GM21526 (cell line): ENCODE results near the gene CACNA2D2.
"Not testable (repeated sequence)": the region's sequence is repeated elsewhere in the genome, so short reads cannot be mapped to it uniquely, and the experiment has no call there.

Experiments
- ATAC-seq: cut with Tn5 transposase; IDR thresholded peaks from one replicate; pipeline ENCODE4 v1.9.1; 2021; ENCODE audit warnings: moderate library complexity; ENCODE audit not compliant: unreplicated experiment, low FRiP score

CACNA2D2 gene

GRCh38 chr3:50530001-50530970 is 26.9 kb upstream of the CACNA2D2 start:
- no peak for ATAC-seq

- ATAC-seq: no peak
Measured at GRCh38 chr3:50525987-50526386, 22.6 kb upstream of the CACNA2D2 start.

- ATAC-seq: no peak
Measured at GRCh38 chr3:50525191-50525910, 21.9 kb upstream of the CACNA2D2 start.

DNA sequence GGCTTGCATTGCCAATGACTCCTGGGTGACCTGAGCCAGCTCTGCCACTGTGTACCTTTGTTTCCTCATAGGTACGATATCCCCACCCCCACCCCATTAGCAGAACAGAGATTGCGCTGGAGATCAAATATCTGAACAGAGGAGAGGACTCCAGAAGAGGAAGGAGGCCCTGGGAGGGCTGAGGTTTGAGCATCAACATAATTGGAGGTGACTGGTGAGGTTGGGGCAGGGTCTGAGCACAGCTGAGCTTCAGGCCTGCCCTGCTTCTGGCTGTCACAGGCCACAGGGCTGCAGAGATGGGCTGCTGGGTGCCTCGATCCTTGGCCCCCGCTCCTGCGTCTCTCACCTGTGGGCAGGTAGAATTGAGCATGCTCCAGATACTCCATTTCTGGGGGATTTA is 21.3 kb upstream of the CACNA2D2 start:
- ATAC-seq: no peak

DNA sequence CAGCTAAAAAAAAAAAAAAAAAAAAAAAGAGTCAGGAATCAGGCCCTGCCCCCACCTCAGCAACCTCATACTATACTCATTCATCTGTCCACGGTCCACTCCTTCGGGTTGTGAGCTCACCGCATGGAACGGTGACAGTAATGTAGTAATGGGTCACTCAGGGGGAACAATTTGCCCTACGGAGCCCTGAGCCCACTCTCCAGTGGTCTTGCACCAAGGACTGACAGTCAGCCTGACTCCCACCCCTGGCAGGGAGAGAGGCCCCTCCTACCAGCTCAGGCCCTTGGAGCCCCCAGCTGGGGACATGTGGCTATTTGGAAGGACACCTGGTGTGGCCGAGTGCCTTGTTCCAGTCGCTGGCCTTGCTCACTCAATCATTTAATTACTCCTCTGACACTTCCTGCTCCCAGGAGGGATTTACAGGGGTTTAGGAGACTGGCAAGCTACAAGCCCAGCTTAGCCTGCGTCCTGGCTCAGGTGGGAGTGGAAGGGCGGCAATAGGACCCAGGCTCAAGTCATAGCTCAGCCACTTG is 19.9 kb upstream of the CACNA2D2 start:
- no peak for ATAC-seq

DNA sequence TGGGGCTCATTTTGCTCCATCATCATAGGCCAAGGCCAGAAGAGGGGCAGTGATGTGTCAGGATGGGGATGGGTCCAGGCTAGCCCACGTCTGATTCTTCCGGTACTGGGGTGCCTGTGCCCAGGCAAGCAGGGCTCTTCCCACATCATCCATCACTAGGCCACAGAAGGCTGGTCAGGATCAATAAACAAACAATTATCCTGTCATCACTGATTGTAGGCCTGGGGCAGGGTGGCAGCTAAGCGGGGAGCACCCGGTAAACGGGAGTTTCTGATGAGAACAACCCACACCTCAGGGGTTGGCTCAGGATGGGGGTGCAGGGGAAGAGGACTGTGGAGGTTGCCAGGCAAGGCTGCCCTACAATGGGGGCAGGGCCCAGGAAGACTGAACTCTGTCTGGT is 18.1 kb upstream of the CACNA2D2 start:
- ATAC-seq: no peak

GRCh38 chr3:50520849-50521248 is 17.4 kb upstream of the CACNA2D2 start:
- no peak for ATAC-seq

DNA sequence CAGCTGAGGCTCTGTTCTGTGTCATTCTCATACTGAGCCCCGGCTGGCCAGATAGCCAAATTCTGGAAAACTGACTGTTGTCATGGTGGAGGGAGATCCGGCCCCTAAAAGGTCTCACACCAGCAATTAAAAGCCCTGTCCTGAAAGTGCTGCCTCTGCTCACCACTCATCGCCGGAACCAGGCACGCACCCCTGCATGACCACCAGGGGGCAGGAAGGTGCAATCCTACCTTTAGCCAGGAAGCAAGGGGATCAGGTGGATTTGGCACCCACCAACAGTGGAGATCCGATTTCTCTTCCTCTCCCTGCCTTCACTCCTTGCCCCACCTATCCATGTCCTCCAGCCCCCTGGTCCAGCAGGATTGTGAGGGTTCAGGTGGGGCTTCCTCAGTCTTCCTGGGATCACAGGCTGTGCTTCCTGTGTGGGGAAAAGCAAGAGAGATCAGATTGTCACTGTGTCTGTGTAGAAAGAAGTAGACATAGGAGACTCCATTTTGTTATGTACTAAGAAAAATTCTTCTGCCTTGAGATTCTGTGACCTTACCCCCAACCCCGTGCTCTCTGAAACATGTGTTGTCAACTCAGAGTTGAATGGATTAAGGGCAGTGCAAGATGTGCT is 16.1 kb upstream of the CACNA2D2 start:
- ATAC-seq: no peak

- ATAC-seq: no peak
Measured at GRCh38 chr3:50518436-50518835, 15.0 kb upstream of the CACNA2D2 start.

DNA sequence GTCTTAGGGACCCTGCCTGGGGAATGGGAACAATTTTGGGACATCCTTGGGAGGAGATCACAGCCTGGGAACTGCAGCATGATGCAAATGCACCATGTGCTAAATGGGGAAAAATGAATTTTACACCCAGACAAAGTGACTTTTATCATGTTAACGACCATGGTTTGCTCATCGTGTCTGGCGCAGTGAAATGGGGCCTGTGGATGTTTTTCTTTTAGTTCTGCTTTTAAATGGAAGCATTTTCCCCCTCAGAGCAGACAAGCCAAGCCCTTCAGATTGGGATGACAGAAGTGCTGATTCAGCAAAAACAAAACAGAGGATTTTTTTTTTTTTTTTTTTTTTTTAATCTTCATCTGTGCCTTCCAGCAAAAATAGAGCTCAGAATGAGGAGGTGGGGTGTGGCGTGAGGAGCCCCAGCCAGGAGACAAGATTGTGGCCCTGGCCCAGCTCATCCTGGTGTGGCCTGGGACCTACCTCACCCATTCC is 14.3 kb upstream of the CACNA2D2 start:
- ATAC-seq: no peak

DNA sequence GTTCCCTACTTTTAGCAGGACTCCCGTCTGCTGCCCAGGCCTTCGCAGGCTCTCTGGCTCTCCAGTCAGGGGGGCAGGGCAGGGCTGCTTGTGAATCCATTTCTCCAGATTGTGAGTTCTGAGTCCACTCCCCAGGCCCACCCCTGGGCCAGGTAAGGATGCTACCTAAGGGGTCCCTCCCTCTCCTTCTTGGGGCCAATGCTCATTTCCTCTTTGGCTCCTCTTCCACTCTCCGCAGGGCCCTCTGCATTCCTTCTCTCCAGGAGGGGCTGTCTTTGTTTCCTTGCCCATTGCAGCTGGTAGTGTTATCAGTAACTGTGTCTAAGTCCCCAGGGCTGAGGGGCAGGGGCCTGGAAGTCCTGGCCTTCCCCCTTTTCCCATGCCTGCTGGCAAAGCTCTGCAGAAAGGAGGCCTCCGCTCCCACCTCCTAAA is 13.0 kb upstream of the CACNA2D2 start:
- no peak for ATAC-seq

DNA sequence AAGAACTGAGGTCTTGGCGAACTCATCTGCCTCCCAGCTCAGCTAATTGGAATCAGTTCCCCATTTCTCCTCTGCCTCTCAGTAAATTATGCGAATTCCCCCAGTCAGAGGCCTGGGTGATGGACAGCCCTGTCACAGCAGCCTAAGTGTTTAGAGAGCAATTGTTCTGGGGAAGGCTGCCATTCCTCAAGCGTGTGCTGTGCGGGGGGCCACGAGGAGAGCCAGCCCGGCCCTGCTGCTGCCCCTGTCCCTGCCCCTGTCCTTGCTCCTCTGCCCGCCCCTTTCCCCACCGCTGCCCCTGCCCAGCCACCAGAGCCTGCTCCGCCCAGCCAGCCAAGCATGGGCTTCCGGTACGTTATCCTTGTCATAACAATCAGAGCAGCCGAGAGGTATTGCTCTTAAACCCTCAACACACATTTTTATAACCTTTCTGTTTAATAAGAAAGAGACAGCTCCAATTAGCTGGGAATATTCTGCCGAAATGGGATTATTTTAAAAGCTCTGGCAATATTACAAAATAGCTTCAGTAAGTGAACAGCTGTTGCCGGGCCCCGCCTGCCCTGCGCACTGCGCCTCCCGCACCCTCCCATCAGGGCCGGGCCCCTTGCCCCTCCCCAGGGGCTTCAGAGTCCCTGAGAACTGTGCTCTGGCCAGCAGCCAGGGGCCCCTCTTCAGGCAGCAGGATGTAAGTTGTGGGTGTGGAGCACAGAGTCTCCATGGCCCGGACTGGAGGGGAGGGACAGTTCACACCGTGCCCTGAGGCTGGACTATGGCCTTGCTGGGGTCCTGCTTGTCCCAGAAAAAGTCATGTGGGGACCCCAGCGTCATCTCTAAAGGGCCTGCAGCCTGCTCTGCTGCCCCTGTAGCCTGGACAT is 12.4 kb upstream of the CACNA2D2 start:
- ATAC-seq: no peak

DNA sequence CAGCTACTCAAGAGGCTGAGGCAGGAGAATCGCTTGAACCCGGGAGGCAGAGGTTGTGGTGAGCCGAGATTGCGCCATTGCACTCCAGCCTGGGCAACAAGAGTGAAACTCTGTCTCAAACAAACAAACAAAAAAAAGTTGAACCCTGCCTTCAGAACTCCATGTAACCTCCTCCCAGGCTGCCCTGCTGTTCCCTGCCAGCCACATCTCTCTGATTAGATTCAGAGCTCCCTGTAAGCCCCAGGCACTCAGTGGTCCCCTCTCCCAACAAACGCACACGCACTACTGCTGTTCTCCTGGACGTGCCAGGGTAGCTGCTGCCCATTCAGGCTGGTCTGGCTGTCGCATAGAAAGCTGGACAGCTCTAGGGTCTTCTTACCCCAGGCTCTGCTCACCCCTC is 9.5 kb upstream of the CACNA2D2 start:
- not testable (repeated sequence) for ATAC-seq

GRCh38 chr3:50512131-50512530 is 8.7 kb upstream of the CACNA2D2 start:
- ATAC-seq: no peak

DNA sequence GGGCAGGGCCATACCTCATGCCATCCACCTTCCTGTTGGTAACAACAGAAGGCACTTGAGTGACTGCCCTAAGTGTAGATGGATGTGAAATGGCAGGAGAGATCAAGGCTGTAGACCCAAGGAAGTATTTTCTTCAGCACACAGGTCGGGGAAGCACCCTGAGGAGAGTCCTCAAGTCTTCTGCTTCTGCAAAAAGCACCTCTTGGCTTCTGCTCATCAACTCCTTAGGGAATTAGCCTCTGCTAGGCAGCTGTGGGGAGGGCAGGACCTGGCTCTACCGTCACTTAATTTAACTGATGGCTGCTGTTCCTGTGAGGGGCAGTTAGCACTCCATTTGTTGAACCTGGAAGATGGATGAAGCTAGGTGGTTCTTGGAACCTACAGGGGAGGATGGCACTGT is 6.9 kb upstream of the CACNA2D2 start:
- no peak for ATAC-seq

DNA sequence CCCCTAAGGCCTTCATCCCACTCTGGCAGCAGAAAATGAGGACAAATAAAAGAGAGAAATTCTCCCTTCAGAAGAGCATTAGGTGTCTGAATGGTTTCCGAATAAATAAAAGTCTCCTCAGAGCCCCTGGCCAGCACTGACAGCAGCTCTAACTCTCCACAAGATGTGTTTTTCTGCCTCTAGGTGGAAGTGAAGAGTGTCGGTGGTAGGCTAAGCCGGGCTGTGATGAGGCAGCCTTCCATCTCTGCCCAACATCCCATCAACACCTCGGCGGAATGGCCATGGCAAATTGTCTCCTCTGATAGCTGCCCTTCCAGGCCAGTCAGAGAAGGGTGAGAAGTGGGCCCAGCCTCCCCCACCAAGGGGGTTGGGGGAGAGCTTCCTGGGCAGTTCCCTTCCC is 6.3 kb upstream of the CACNA2D2 start:
- ATAC-seq: no peak

GRCh38 chr3:50508821-50509220 is 5.4 kb upstream of the CACNA2D2 start:
- ATAC-seq: no peak

DNA sequence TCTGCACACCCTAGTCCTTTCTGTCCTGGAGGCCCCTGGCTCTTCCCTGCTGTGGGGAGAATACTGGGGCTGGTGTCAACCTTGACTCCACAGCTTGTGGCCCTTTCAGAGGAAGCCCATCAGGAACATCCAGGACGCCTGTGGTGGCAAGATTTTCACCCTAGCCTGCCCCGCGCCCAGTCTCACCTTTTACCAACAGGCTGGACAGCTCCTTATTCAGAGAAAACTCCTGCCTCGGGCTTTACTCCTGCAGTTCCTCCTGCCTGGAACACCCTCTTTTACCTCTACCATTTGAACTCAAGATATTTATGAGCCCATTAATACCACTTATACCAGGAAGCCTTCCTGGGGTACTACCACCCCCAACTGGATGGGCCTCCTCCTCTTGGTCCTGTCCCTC is 2.7 kb upstream of the CACNA2D2 start:
- ATAC-seq: no peak

DNA sequence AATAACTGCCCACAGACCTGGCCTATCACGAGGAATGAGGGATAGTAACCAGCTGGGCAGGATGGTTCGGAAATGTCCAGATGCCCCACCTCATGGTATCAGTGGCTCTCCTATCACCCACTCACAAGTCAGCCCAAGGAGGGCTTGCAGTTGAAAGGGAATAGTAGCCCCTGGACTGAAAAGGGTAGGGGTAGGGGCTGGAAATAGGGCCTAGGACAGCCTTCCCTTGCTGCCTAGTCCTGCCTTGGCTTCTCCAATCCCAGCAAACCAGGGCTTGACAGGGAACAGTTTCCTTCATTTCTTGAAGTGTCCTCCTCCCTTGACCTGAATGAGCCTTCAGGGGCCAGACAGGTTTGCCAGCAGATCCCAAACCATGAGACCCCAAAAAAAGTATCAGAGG is 1.2 kb upstream of the CACNA2D2 start:
- ATAC-seq: no peak
